ENCODE measurements around the gene TUBA3E. TPM values are rescaled to one million over a fixed set of nuclear protein-coding genes. Genes with fewer than 3 reads are reported as not detected.
"Not testable (repeated sequence)": the region's sequence is repeated elsewhere in the genome, so short reads cannot be mapped to it uniquely, and the experiment has no call there.

Gene TUBA3E
- total and polyA plus RNA-seq, 2 of the 13 experiments (the other 11 are each of a cell fraction or from before 2014, with no cell fraction given) = not detected

GRCh38 chr2:130207051-130207450 lies 8.8 kb upstream of the TUBA3E start:
- DNase-seq (ENCODE audit: low spot score); FAIRE-seq; H3K4me1 ChIP-seq (ENCODE audit: insufficient read depth, low read length); in situ Hi-C loops (cut with HindIII; ENCODE audit: extremely low pct_ligation_motif_present, low pct_unique_long_range_greater_than_20kb); H2AFZ ChIP-seq (ENCODE audit: low read length); ATAC-seq; H3K27me3 ChIP-seq (ENCODE audit: control insufficient read depth in 1 of 2, insufficient read depth in 2 of 2, low read length in 2 of 2); H3K9ac ChIP-seq (ENCODE audit: insufficient read depth, low read depth, low read length); BruUV-seq (replicated peaks); H3K4me3 ChIP-seq (replicated peaks in 1 of 3; ENCODE audit: insufficient read depth in 1 of 3, low read depth in 2 of 3, low read length in 3 of 3); H3K4me2 ChIP-seq (ENCODE audit: low read depth, low read length); CTCF ChIA-PET (ENCODE audit: low intra/inter-chr PET ratio, low total read pairs); H3K9me3 ChIP-seq (ENCODE audit: low read length); H3K36me3 ChIP-seq (replicated peaks in 1 of 2; ENCODE audit: control insufficient read depth in 1 of 2, insufficient read depth in 2 of 2, low read length in 2 of 2); H4K20me1 ChIP-seq (ENCODE audit: insufficient read depth, low read length); H3K79me2 ChIP-seq (ENCODE audit: insufficient read depth, low read length); H3K27ac ChIP-seq (ENCODE audit: extremely low read length, insufficient read depth, low read length); intact Hi-C loops (cut with micrococcal nuclease; ENCODE audit: unreplicated experiment): not testable (repeated sequence)
- POLR2A ChIA-PET = interaction anchor here (0.7 kb wide), 1 partner anchor 19 kb away, joined by 3 read pairs; no protein-coding TSS in a partner anchor
- WGBS (ENCODE audit: low lambda C conversion rate) = 47% methylated on average over 13 of the region's 13 CpGs

GRCh38 chr2:130203150-130203549 lies 4.9 kb upstream of the TUBA3E start:
- CTCF ChIA-PET (ENCODE audit: low intra/inter-chr PET ratio, low total read pairs); H3K4me1 ChIP-seq (ENCODE audit: insufficient read depth, low read length); H3K4me3 ChIP-seq (replicated peaks in 1 of 3; ENCODE audit: insufficient read depth in 1 of 3, low read depth in 2 of 3, low read length in 3 of 3); H3K4me2 ChIP-seq (ENCODE audit: low read depth, low read length); FAIRE-seq; H3K9ac ChIP-seq (ENCODE audit: insufficient read depth, low read depth, low read length); DNase-seq (ENCODE audit: low spot score); H3K36me3 ChIP-seq (replicated peaks in 1 of 2; ENCODE audit: control insufficient read depth in 1 of 2, insufficient read depth in 2 of 2, low read length in 2 of 2); H3K27ac ChIP-seq (ENCODE audit: extremely low read length, insufficient read depth, low read length); BruUV-seq (replicated peaks); H3K27me3 ChIP-seq (ENCODE audit: control insufficient read depth in 1 of 2, insufficient read depth in 2 of 2, low read length in 2 of 2); POLR2A ChIA-PET; H2AFZ ChIP-seq (ENCODE audit: low read length); H3K9me3 ChIP-seq (ENCODE audit: low read length); H4K20me1 ChIP-seq (ENCODE audit: insufficient read depth, low read length); intact Hi-C loops (cut with micrococcal nuclease; ENCODE audit: unreplicated experiment); H3K79me2 ChIP-seq (ENCODE audit: insufficient read depth, low read length); in situ Hi-C loops (cut with HindIII; ENCODE audit: extremely low pct_ligation_motif_present, low pct_unique_long_range_greater_than_20kb): not testable (repeated sequence)
- peak; percentile 64 for ATAC-seq
- WGBS (ENCODE audit: low lambda C conversion rate) = 31% methylated on average over 1 of the region's 3 CpGs

- H3K4me1 ChIP-seq (ENCODE audit: insufficient read depth, low read length); FAIRE-seq; H3K9ac ChIP-seq (ENCODE audit: insufficient read depth, low read depth, low read length); H2AFZ ChIP-seq (ENCODE audit: low read length); H3K36me3 ChIP-seq (replicated peaks in 1 of 2; ENCODE audit: control insufficient read depth in 1 of 2, insufficient read depth in 2 of 2, low read length in 2 of 2); intact Hi-C loops (cut with micrococcal nuclease; ENCODE audit: unreplicated experiment); H3K4me3 ChIP-seq (replicated peaks in 1 of 3; ENCODE audit: insufficient read depth in 1 of 3, low read depth in 2 of 3, low read length in 3 of 3); in situ Hi-C loops (cut with HindIII; ENCODE audit: extremely low pct_ligation_motif_present, low pct_unique_long_range_greater_than_20kb); POLR2A ChIA-PET; H3K79me2 ChIP-seq (ENCODE audit: insufficient read depth, low read length); BruUV-seq (replicated peaks); H3K27ac ChIP-seq (ENCODE audit: extremely low read length, insufficient read depth, low read length); H3K9me3 ChIP-seq (ENCODE audit: low read length); CTCF ChIA-PET (ENCODE audit: low intra/inter-chr PET ratio, low total read pairs); H3K27me3 ChIP-seq (ENCODE audit: control insufficient read depth in 1 of 2, insufficient read depth in 2 of 2, low read length in 2 of 2); H4K20me1 ChIP-seq (ENCODE audit: insufficient read depth, low read length); TF ChIP-seq NR2F6 (IDR thresholded peaks at IDR 0.05): not testable (repeated sequence)
- 0% methylated on average over 3 of the region's 7 CpGs for WGBS (ENCODE audit: low lambda C conversion rate)
- DNase-seq (ENCODE audit: low spot score) = peak; percentile 43
- H3K4me2 ChIP-seq (ENCODE audit: low read depth, low read length) = 0 out of 2 replicates have a peak overlapping the region, but pooled peaks have one; percentile 0
- ATAC-seq = peak; percentile 93
- 0 out of 2 replicates have a peak, but pooled peaks have one; percentile 30 for TF ChIP-seq CBX5 (CRISPR knock-in tag; IDR thresholded peaks at IDR 0.05; ENCODE audit: borderline replicate concordance)
- TF ChIP-seq CTCF (CRISPR knock-in tag; IDR thresholded peaks at IDR 0.05) = peak; percentile 32; the same call in 1 of the 2 replicates
- 0 out of 2 replicates have a peak, but pooled peaks have one; percentile 15 for TF ChIP-seq NR2F6 (CRISPR knock-in tag; IDR thresholded peaks at IDR 0.05)
- TF ChIP-seq STAG1 (CRISPR knock-in tag; IDR thresholded peaks at IDR 0.05) = peak; percentile 17; the same call in 1 of the 2 replicates
- TF ChIP-seq ZNF687 (CRISPR knock-in tag; IDR thresholded peaks at IDR 0.05) = 0 out of 2 replicates have a peak, but pooled peaks have one; percentile 9
Observed at GRCh38 chr2:130202518-130202917, 4.3 kb upstream of the TUBA3E start.

All from HepG2 (cell line).